OCI-LY7 (cell line): ENCODE data around the gene MRPS2. TPM values are rescaled to one million over a fixed set of nuclear protein-coding genes. Genes with fewer than 3 reads are reported as not detected.

Source experiments
- BruUV-seq: library from RNA; stranded (reverse); fragments of 400-500 nt; replicated peaks from 2 replicates; lab custom pipeline; 2021; lab: Mats Ljungman, UMichigan
- CTCF ChIA-PET: fragments of 300-600 bp; sonication (Branson Sonifier 250); formaldehyde crosslinking; loops from one replicate; lab custom pipeline; 2022; ENCODE audit warnings: antibody characterized with exemption; ENCODE audit not compliant: unreplicated experiment; lab: Charles Lee
- POLR2A ChIA-PET: fragments of 300-600 bp; sonication (Branson Sonifier 250); formaldehyde crosslinking; loops from one replicate; lab custom pipeline; 2022; ENCODE audit warnings: antibody characterized with exemption; lab: Charles Lee
- DNase-seq: peaks from one replicate; pipeline ENCODE4 v3.0.0-alpha.2; 2015; ENCODE audit warnings: low spot score
- H2AFZ ChIP-seq: fragments of 200-600 bp; sonication (generic), shearing (Covaris generic); 2 replicates; pipeline ENCODE4 v1.6.1; 2014; ENCODE audit warnings: mild to moderate bottlenecking, antibody characterized with exemption, low read length, moderate library complexity
- H3K27ac ChIP-seq: fragments of 200-600 bp; sonication (generic); 2 replicates; pipeline ENCODE4 v1.5.1; 2014; ENCODE audit warnings: mixed run types, low read depth, mild to moderate bottlenecking, moderate library complexity, low read length, inconsistent platforms; ENCODE audit not compliant: poor library complexity, severe bottlenecking
- H3K36me3 ChIP-seq: fragments of 200-600 bp; sonication (generic); 2 replicates; pipeline ENCODE4 v1.6.1; 2014; ENCODE audit warnings: mild to moderate bottlenecking, antibody characterized with exemption, low read length, moderate library complexity, mixed read lengths; ENCODE audit not compliant: insufficient read depth
- H3K4me1 ChIP-seq: fragments of 200-600 bp; sonication (generic); 2 replicates; pipeline ENCODE4 v1.5.1; 2014; ENCODE audit warnings: mild to moderate bottlenecking, low read length; ENCODE audit not compliant: insufficient read depth, poor library complexity, severe bottlenecking
- H3K4me2 ChIP-seq: fragments of 200-600 bp; sonication (generic); 2 replicates; pipeline ENCODE4 v1.6.1; 2014; ENCODE audit warnings: mild to moderate bottlenecking, low read length
- H3K4me3 ChIP-seq: fragments of 200-600 bp; sonication (generic); 2 replicates; pipeline ENCODE4 v1.5.1; 2014; ENCODE audit warnings: mild to moderate bottlenecking, low read depth, low read length; ENCODE audit not compliant: poor library complexity, severe bottlenecking
- H3K79me2 ChIP-seq: fragments of 200-600 bp; sonication (generic); 2 replicates; pipeline ENCODE4 v1.6.1; 2016; ENCODE audit warnings: low read depth, mild to moderate bottlenecking, low read length, moderate library complexity, mixed read lengths; ENCODE audit not compliant: insufficient read depth
- H3K9me2 ChIP-seq: fragments of 200-600 bp; sonication (generic); 2 replicates; pipeline ENCODE4 v1.6.1; 2016; ENCODE audit warnings: mild to moderate bottlenecking, low read length, mixed read lengths; ENCODE audit not compliant: insufficient read depth
- H3K9me3 ChIP-seq: fragments of 200-600 bp; sonication (generic); 2 replicates; pipeline ENCODE4 v1.6.1; 2014; ENCODE audit warnings: mild to moderate bottlenecking, mixed run types, low read length, mixed read lengths
- H4K20me1 ChIP-seq: fragments of 200-600 bp; sonication (generic); 2 replicates; pipeline ENCODE4 v1.6.1; 2014; ENCODE audit warnings: mild to moderate bottlenecking, antibody characterized with exemption, low read length, moderate library complexity, mixed read lengths; ENCODE audit not compliant: insufficient read depth
- CTCF ChIP-seq: fragments of 200-600 bp; sonication (generic); conservative IDR thresholded peaks from 2 replicates; pipeline ENCODE4 v1.5.1; 2014; ENCODE audit warnings: mild to moderate bottlenecking, antibody characterized with exemption, low read length, moderate library complexity, mixed read lengths
- EZH2phosphoT487 ChIP-seq: fragments of 200-600 bp; sonication (generic); IDR thresholded peaks from 2 replicates; pipeline ENCODE4 v1.6.1; 2018; ENCODE audit warnings: low read depth, borderline replicate concordance, mild to moderate bottlenecking, mixed run types, antibody characterized with exemption, low read length, moderate library complexity, mixed read lengths
- intact Hi-C: fragments of 100-400 bp; cut with micrococcal nuclease; formaldehyde crosslinking; loops from one replicate; pipeline ENCODE4 v1.10.0; 2022; ENCODE audit not compliant: unreplicated experiment
- total RNA-seq, 2 experiments: library from RNA; depleted of rRNA in 1 of 2; stranded (reverse); fragments of >200 nt in 1 of 2; shearing (Covaris generic) in 1 of 2; gene quantifications; 2 replicates each; pipeline ENCODE4 v1.2.3, GENCODE V29; 2014 to 2022

Gene MRPS2
- total RNA-seq, 2 experiments from 2014 or later: 42.7 to 55.7 TPM

DNA sequence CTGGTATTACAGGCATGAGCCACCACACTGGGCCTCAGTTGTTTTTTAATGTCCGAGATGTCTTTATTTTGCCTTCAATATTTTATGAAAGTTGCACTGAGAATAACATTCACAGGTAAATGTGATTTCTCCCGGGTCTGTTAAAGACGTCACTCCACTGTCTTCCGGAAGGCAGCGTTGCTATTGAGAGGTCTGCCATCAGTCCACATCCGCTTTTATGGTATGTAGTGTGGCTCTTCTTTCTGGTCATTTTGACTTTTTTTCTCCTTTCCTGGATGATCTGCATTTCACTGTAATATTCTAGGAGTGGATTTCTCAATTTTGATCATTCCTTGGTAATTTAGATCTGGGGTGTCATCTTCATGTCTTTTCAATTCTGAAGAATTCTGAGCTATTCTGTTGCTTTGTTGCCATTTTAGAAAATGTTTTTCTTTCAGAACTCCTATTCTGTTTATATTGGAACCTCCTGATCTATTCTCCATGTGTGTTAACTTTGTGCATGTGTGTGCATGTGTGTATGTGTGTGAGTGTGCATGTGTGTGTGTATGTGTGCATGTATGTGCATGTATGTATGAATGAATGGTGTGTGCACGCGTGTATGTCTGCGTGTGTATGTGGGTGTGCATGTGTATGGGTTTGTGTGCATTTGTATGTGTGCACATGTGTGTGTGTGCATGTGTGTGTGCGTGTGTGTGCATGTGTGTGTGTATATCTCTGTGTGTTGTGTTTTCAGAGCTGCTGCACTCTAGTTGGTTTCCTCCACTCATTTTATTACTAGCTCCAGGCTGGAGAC lies 18.9 kb downstream of the MRPS2 start:
- H3K9me3 ChIP-seq: no peaks in the 10 kb centered on the region
- H3K27ac ChIP-seq: no peak overlapping the region
- H3K4me3 ChIP-seq: no peak overlapping the region
- no peaks in the 10 kb centered on the region for H3K36me3 ChIP-seq
- TF ChIP-seq CTCF: no peak
- TF ChIP-seq EZH2phosphoT487: no peak
- H3K79me2 ChIP-seq: no peaks in the 10 kb centered on the region
- ChIA-PET POLR2A (no interaction called here), CTCF (no interaction called here)
- H4K20me1 ChIP-seq: no peaks in the 10 kb centered on the region
- no TSS peak for BruUV-seq
- no peak overlapping the region for H3K4me2 ChIP-seq
- DNase-seq: no peak
- intact Hi-C loops: no loop called here
- H2AFZ ChIP-seq: no peak overlapping the region
- no peaks in the 10 kb centered on the region for H3K9me2 ChIP-seq
- H3K4me1 ChIP-seq: no peaks in the 10 kb centered on the region

DNA sequence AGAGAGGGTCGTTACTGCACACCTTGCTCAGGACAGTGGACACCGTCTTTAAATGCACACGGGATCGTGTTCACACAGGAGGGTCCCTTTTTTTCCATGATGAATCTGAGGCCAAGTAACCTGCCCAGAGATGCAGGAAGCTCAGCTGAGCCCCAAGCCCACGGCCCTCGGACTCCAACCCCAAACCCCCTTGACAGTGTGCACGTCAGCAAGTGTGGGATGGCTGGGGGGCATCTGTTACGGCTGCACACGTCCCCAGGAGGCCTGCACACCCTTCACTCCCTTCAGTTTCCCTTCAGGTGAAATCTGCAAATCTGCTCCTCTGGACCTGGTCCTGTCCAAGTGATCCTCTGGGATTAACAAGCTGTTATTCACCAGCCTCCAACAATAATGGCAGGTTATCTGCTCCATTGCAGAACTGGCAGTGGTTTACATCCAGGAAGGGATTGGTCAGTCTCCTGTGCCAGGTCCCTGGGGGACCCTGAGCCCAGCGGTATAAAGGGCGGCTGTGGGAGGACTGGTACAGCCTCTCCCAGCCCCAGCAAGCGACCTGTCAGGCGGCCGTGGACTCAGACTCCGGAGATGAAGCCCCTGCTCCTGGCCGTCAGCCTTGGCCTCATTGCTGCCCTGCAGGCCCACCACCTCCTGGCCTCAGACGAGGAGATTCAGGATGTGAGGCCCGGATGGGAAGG lies 20.6 kb downstream of the MRPS2 start, which contains the start of gene LCN1:
Gene LCN1 (plus strand): TSS at position 525 of the 692 bp plus-strand sequence. CDS start 58 bp downstream, at position 583.
- H3K27ac ChIP-seq: no peak within 1 kb of the TSS
- ChIA-PET POLR2A (no interaction called here), CTCF (no interaction called here)
- no peak within 1 kb of the TSS for H3K4me2 ChIP-seq
- H4K20me1 ChIP-seq: no peaks in the 10 kb centered on the region
- TF ChIP-seq EZH2phosphoT487 (no peak), CTCF (no peak)
- no peaks in the 10 kb centered on the region for H3K9me3 ChIP-seq
- no peaks in the 10 kb centered on the region for H3K9me2 ChIP-seq
- no peak within 1 kb of the TSS for H3K4me3 ChIP-seq
- no peaks in the 10 kb centered on the region for H3K36me3 ChIP-seq
- no peaks in the 10 kb centered on the region for H3K4me1 ChIP-seq
- no peak within 1 kb of the TSS for H2AFZ ChIP-seq
- no peaks in the 10 kb centered on the region for H3K79me2 ChIP-seq
- intact Hi-C loops: no loop called here
- no peak for DNase-seq
- BruUV-seq: no TSS peak
